GM23338 (cell line): ENCODE results near the gene VOPP1. TPM values are rescaled to one million over a fixed set of nuclear protein-coding genes. Genes with fewer than 3 reads are reported as not detected.

Source experiments
- ATAC-seq: fragments of 200-7000 bp; cut with Tn5 transposase; 3 replicates; pipeline ENCODE4 v1.9.1; 2020
- DNase-seq: peaks from one replicate; pipeline ENCODE4 v3.0.0-alpha.2; 2015; ENCODE audit warnings: low spot score
- H2AFZ ChIP-seq: fragments of 200-600 bp; sonication (generic); 2 replicates; pipeline ENCODE4 v1.8.0; 2016; ENCODE audit warnings: antibody characterized with exemption, mild to moderate bottlenecking, moderate library complexity
- H3F3A ChIP-seq: fragments of 200-600 bp; sonication (generic); replicated peaks from 2 replicates; pipeline ENCODE4 v1.8.0; 2017; ENCODE audit warnings: antibody characterized with exemption, mixed run types, low read depth
- H3K27ac ChIP-seq: fragments of 200-600 bp; sonication (generic); 2 replicates; pipeline ENCODE4 v1.6.1; 2016; ENCODE audit warnings: low read depth
- H3K27me3 ChIP-seq: fragments of 200-600 bp; sonication (generic); 2 replicates; pipeline ENCODE4 v1.8.0; 2016; ENCODE audit warnings: mild to moderate bottlenecking, mixed run types, moderate library complexity; ENCODE audit not compliant: insufficient read depth
- H3K36me3 ChIP-seq: fragments of 200-600 bp; sonication (generic); 2 replicates; pipeline ENCODE4 v1.8.0; 2016; ENCODE audit warnings: mild to moderate bottlenecking; ENCODE audit not compliant: insufficient read depth
- H3K4me1 ChIP-seq: fragments of 200-600 bp; sonication (generic); 2 replicates; pipeline ENCODE4 v1.8.0; 2016; ENCODE audit warnings: mild to moderate bottlenecking, moderate library complexity; ENCODE audit not compliant: insufficient read depth
- H3K4me2 ChIP-seq: fragments of 200-600 bp; sonication (generic); 2 replicates; pipeline ENCODE4 v1.7.1; 2017; ENCODE audit warnings: mixed run types
- H3K4me3 ChIP-seq: fragments of 200-600 bp; sonication (generic); 2 replicates; pipeline ENCODE4 v1.6.1; 2016; ENCODE audit warnings: mixed run types
- H3K79me2 ChIP-seq: fragments of 200-600 bp; sonication (generic); replicated peaks from 2 replicates; pipeline ENCODE4 v1.8.0; 2017; ENCODE audit warnings: mild to moderate bottlenecking; ENCODE audit not compliant: insufficient read depth
- H3K9me2 ChIP-seq: fragments of 200-600 bp; sonication (generic); 2 replicates; pipeline ENCODE4 v1.8.0; 2017; ENCODE audit not compliant: insufficient read depth
- H4K20me1 ChIP-seq: fragments of 200-600 bp; sonication (generic); replicated peaks from 2 replicates; pipeline ENCODE4 v1.8.0; 2017; ENCODE audit warnings: mild to moderate bottlenecking; ENCODE audit not compliant: insufficient read depth
- H3K27ac Mint-ChIP-seq: 2 replicates; pipeline ENCODE4 v1.8.0; 2020; ENCODE audit warnings: inconsistent platforms, mild to moderate bottlenecking, moderate library complexity, mixed read lengths
- H3K27me3 Mint-ChIP-seq: 3 replicates; pipeline ENCODE4 v1.8.0; 2022; ENCODE audit warnings: low read depth, mild to moderate bottlenecking, moderate library complexity, mixed read lengths, inconsistent platforms; ENCODE audit not compliant: insufficient read depth, poor library complexity
- H3K36me3 Mint-ChIP-seq: 3 replicates; pipeline ENCODE4 v1.8.0; 2021; ENCODE audit warnings: low read depth, mild to moderate bottlenecking, inconsistent platforms, moderate library complexity, mixed read lengths
- H3K4me1 Mint-ChIP-seq: 3 replicates; pipeline ENCODE4 v1.8.0; 2020; ENCODE audit warnings: mild to moderate bottlenecking, inconsistent platforms, mixed read lengths
- H3K4me3 Mint-ChIP-seq: 3 replicates; pipeline ENCODE4 v1.8.0; 2021; ENCODE audit warnings: moderate library complexity, mild to moderate bottlenecking, inconsistent platforms, mixed read lengths
- H3K9me3 Mint-ChIP-seq: 3 replicates; pipeline ENCODE4 v1.8.0; 2020; ENCODE audit warnings: moderate library complexity, mild to moderate bottlenecking, inconsistent platforms, mixed read lengths
- CREB1 ChIP-seq: fragments of 250-450 bp; sonication (Bioruptor Pico); IDR thresholded peaks from 2 replicates; pipeline ENCODE4 v1.5.0; 2020; ENCODE audit warnings: low read depth, mild to moderate bottlenecking, moderate library complexity
- EZH2 ChIP-seq: fragments of 200-600 bp; sonication (generic); IDR thresholded peaks from one replicate; pipeline ENCODE4 v1.8.0; 2017; ENCODE audit warnings: antibody characterized with exemption, mild to moderate bottlenecking, low read depth; ENCODE audit not compliant: unreplicated experiment
- EZH2phosphoT487 ChIP-seq: fragments of 200-600 bp; sonication (generic); IDR thresholded peaks from one replicate; pipeline ENCODE4 v1.8.1; 2018; ENCODE audit warnings: antibody characterized with exemption; ENCODE audit not compliant: unreplicated experiment
- JUNB ChIP-seq: IDR thresholded peaks from one replicate; pipeline ENCODE4 v1.6.1; 2016; ENCODE audit warnings: antibody characterized with exemption; ENCODE audit not compliant: unreplicated experiment
- NANOG ChIP-seq: IDR thresholded peaks from 2 replicates; pipeline ENCODE4 v1.6.1; 2016; ENCODE audit warnings: antibody characterized with exemption, borderline replicate concordance
- POLR2AphosphoS5 ChIP-seq: IDR thresholded peaks from 2 replicates; pipeline ENCODE4 v1.6.1; 2016; ENCODE audit warnings: antibody characterized with exemption, low read depth
- STAT1 ChIP-seq: IDR thresholded peaks from one replicate; pipeline ENCODE4 v1.6.1; 2016; ENCODE audit warnings: antibody characterized with exemption; ENCODE audit not compliant: unreplicated experiment
- ZNF114 ChIP-seq: fragments of 250-450 bp; sonication (Bioruptor Pico); IDR thresholded peaks from 2 replicates; pipeline ENCODE4 v1.5.0; 2020; ENCODE audit warnings: mild to moderate bottlenecking, moderate library complexity
- ZNF331 ChIP-seq: fragments of 250-450 bp; sonication (Bioruptor Pico); IDR thresholded peaks from 2 replicates; pipeline ENCODE4 v1.5.0; 2020; ENCODE audit warnings: low read depth, mild to moderate bottlenecking, moderate library complexity
- polyA plus RNA-seq: library from polyadenylated mRNA; unstranded; fragments of >200 nt; fragmentation: Nextera tagmentation; extraction: Ambion mirVana; gene quantifications from 2 replicates; pipeline ENCODE4 v1.2.1, GENCODE V29; 2016
- total RNA-seq: library from RNA; depleted of rRNA; stranded (reverse); fragments of >200 nt; shearing (Covaris generic); gene quantifications from 2 replicates; pipeline ENCODE4 v1.2.3, GENCODE V29; 2014
- TF ChIP-seq, protein P1 (sequence below): IDR thresholded peaks from one replicate; pipeline ENCODE4 v1.6.1; 2018; ENCODE audit warnings: antibody characterized with exemption; ENCODE audit not compliant: unreplicated experiment
- TF ChIP-seq, protein P2 (sequence below): IDR thresholded peaks from 2 replicates; pipeline ENCODE4 v1.6.1; 2016; ENCODE audit warnings: antibody characterized with exemption
- TF ChIP-seq, protein P3 (sequence below), 2 experiments: fragments of 200-600 bp in 1 of 2; sonication (generic) in 1 of 2; conservative IDR thresholded peaks; 2 replicates each; pipeline versions ENCODE4 v1.5.1 to v1.6.1; 2016 to 2017; ENCODE audit warnings: antibody characterized with exemption in 2 of 2, low read depth in 2 of 2, mild to moderate bottlenecking in 2 of 2, moderate library complexity in 1 of 2
- TF ChIP-seq, protein P4 (sequence below): fragments of 250-450 bp; sonication (Bioruptor Pico); IDR thresholded peaks from 2 replicates; pipeline ENCODE4 v1.5.0; 2020; ENCODE audit warnings: mild to moderate bottlenecking, moderate library complexity

The VOPP1 gene
- total and polyA plus RNA-seq, 2 experiments from 2014 or later, result 28.2 to 73.7 TPM

DNA sequence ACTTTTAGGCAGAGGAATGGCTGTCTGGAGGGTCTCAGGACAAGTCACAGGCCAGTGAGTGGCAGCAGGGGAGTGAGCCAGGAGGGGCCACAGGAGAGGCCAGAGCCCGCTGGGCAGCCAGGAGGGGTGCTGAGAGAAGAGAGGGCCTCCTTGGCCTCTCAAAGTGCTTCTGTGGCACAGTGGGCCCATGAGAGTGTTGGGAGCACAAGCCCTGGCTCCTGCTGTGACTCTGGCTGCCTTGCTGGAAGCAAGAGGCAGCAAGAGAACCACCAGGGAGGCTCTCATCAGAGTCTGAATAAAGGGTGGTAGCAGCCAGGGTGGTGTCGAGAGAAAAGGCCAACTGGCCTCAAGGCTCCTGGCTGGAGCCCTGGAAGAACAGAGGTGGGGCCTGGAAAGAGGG lies 91.1 kb downstream of the VOPP1 start:
- H4K20me1 ChIP-seq, result peaks cover 12% of the 10 kb centered on the region

More for the DNA sequence above, 91.1 kb downstream of the VOPP1 start:
- Mint-ChIP-seq H3K27me3 (peaks cover 8% of the 10 kb centered on the region), H3K4me3 (no peak overlapping the region), H3K27ac (no peak overlapping the region), H3K4me1 (peaks cover 27% of the 10 kb centered on the region), H3K36me3 (no peaks in the 10 kb centered on the region; the same call in 1 of the 3 replicates), H3K9me3 (no peaks in the 10 kb centered on the region)
- DNase-seq, result no peak
- peaks cover 6% of the 10 kb centered on the region; the same call in 1 of the 2 replicates for H3K4me1 ChIP-seq
- TF ChIP-seq, protein P1, sequence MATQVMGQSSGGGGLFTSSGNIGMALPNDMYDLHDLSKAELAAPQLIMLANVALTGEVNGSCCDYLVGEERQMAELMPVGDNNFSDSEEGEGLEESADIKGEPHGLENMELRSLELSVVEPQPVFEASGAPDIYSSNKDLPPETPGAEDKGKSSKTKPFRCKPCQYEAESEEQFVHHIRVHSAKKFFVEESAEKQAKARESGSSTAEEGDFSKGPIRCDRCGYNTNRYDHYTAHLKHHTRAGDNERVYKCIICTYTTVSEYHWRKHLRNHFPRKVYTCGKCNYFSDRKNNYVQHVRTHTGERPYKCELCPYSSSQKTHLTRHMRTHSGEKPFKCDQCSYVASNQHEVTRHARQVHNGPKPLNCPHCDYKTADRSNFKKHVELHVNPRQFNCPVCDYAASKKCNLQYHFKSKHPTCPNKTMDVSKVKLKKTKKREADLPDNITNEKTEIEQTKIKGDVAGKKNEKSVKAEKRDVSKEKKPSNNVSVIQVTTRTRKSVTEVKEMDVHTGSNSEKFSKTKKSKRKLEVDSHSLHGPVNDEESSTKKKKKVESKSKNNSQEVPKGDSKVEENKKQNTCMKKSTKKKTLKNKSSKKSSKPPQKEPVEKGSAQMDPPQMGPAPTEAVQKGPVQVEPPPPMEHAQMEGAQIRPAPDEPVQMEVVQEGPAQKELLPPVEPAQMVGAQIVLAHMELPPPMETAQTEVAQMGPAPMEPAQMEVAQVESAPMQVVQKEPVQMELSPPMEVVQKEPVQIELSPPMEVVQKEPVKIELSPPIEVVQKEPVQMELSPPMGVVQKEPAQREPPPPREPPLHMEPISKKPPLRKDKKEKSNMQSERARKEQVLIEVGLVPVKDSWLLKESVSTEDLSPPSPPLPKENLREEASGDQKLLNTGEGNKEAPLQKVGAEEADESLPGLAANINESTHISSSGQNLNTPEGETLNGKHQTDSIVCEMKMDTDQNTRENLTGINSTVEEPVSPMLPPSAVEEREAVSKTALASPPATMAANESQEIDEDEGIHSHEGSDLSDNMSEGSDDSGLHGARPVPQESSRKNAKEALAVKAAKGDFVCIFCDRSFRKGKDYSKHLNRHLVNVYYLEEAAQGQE, result no peak
- no peak for TF ChIP-seq JUNB
- TF ChIP-seq ZNF114, result no peak
- TF ChIP-seq CREB1 (CRISPR knock-in tag), result no peak
- no peak for TF ChIP-seq NANOG
- TF ChIP-seq, protein P2, sequence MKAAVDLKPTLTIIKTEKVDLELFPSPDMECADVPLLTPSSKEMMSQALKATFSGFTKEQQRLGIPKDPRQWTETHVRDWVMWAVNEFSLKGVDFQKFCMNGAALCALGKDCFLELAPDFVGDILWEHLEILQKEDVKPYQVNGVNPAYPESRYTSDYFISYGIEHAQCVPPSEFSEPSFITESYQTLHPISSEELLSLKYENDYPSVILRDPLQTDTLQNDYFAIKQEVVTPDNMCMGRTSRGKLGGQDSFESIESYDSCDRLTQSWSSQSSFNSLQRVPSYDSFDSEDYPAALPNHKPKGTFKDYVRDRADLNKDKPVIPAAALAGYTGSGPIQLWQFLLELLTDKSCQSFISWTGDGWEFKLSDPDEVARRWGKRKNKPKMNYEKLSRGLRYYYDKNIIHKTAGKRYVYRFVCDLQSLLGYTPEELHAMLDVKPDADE, result no peak
- TF ChIP-seq STAT1, result no peak
- no peak for TF ChIP-seq POLR2AphosphoS5
- TF ChIP-seq, protein P3, sequence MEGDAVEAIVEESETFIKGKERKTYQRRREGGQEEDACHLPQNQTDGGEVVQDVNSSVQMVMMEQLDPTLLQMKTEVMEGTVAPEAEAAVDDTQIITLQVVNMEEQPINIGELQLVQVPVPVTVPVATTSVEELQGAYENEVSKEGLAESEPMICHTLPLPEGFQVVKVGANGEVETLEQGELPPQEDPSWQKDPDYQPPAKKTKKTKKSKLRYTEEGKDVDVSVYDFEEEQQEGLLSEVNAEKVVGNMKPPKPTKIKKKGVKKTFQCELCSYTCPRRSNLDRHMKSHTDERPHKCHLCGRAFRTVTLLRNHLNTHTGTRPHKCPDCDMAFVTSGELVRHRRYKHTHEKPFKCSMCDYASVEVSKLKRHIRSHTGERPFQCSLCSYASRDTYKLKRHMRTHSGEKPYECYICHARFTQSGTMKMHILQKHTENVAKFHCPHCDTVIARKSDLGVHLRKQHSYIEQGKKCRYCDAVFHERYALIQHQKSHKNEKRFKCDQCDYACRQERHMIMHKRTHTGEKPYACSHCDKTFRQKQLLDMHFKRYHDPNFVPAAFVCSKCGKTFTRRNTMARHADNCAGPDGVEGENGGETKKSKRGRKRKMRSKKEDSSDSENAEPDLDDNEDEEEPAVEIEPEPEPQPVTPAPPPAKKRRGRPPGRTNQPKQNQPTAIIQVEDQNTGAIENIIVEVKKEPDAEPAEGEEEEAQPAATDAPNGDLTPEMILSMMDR (conservative IDR thresholded peaks at IDR 0.05; ENCODE audit: low read depth in 2 of 2), result no peak
- TF ChIP-seq ZNF331, result no peak
- no peak for TF ChIP-seq EZH2phosphoT487
- TF ChIP-seq, protein P4, sequence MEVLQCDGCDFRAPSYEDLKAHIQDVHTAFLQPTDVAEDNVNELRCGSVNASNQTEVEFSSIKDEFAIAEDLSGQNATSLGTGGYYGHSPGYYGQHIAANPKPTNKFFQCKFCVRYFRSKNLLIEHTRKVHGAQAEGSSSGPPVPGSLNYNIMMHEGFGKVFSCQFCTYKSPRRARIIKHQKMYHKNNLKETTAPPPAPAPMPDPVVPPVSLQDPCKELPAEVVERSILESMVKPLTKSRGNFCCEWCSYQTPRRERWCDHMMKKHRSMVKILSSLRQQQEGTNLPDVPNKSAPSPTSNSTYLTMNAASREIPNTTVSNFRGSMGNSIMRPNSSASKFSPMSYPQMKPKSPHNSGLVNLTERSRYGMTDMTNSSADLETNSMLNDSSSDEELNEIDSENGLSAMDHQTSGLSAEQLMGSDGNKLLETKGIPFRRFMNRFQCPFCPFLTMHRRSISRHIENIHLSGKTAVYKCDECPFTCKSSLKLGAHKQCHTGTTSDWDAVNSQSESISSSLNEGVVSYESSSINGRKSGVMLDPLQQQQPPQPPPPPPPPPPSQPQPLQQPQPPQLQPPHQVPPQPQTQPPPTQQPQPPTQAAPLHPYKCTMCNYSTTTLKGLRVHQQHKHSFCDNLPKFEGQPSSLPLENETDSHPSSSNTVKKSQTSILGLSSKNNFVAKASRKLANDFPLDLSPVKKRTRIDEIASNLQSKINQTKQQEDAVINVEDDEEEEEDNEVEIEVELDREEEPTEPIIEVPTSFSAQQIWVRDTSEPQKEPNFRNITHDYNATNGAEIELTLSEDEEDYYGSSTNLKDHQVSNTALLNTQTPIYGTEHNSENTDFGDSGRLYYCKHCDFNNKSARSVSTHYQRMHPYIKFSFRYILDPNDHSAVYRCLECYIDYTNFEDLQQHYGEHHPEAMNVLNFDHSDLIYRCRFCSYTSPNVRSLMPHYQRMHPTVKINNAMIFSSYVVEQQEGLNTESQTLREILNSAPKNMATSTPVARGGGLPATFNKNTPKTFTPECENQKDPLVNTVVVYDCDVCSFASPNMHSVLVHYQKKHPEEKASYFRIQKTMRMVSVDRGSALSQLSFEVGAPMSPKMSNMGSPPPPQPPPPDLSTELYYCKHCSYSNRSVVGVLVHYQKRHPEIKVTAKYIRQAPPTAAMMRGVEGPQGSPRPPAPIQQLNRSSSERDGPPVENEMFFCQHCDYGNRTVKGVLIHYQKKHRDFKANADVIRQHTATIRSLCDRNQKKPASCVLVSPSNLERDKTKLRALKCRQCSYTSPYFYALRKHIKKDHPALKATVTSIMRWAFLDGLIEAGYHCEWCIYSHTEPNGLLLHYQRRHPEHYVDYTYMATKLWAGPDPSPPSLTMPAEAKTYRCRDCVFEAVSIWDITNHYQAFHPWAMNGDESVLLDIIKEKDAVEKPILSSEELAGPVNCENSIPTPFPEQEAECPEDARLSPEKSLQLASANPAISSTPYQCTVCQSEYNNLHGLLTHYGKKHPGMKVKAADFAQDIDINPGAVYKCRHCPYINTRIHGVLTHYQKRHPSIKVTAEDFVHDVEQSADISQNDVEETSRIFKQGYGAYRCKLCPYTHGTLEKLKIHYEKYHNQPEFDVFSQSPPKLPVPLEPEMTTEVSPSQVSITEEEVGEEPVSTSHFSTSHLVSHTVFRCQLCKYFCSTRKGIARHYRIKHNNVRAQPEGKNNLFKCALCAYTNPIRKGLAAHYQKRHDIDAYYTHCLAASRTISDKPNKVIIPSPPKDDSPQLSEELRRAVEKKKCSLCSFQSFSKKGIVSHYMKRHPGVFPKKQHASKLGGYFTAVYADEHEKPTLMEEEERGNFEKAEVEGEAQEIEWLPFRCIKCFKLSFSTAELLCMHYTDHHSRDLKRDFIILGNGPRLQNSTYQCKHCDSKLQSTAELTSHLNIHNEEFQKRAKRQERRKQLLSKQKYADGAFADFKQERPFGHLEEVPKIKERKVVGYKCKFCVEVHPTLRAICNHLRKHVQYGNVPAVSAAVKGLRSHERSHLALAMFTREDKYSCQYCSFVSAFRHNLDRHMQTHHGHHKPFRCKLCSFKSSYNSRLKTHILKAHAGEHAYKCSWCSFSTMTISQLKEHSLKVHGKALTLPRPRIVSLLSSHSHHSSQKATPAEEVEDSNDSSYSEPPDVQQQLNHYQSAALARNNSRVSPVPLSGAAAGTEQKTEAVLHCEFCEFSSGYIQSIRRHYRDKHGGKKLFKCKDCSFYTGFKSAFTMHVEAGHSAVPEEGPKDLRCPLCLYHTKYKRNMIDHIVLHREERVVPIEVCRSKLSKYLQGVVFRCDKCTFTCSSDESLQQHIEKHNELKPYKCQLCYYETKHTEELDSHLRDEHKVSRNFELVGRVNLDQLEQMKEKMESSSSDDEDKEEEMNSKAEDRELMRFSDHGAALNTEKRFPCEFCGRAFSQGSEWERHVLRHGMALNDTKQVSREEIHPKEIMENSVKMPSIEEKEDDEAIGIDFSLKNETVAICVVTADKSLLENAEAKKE (CRISPR knock-in tag), result no peak
- TF ChIP-seq EZH2, result no peak
- no peak overlapping the region for H3K4me2 ChIP-seq
- H3K36me3 ChIP-seq, result no peaks in the 10 kb centered on the region
- peak; percentile 15; the same call in 2 of the 3 replicates for ATAC-seq
- H3K9me2 ChIP-seq, result no peaks in the 10 kb centered on the region
- no peak overlapping the region for H3K4me3 ChIP-seq
- H3F3A ChIP-seq, result no peaks in the 10 kb centered on the region
- H2AFZ ChIP-seq, result no peak overlapping the region
- no peaks in the 10 kb centered on the region for H3K27me3 ChIP-seq
- H3K27ac ChIP-seq, result 0 out of 2 replicates have a peak overlapping the region, but pooled peaks have one; percentile 9
- no peaks in the 10 kb centered on the region for H3K79me2 ChIP-seq
